Measurements from ENCODE around the gene UBQLN4.

The UBQLN4 gene

GRCh38 chr1:156009404-156009803 is 44.2 kb downstream of the UBQLN4 start:
- no peak for DNase-seq

DNA sequence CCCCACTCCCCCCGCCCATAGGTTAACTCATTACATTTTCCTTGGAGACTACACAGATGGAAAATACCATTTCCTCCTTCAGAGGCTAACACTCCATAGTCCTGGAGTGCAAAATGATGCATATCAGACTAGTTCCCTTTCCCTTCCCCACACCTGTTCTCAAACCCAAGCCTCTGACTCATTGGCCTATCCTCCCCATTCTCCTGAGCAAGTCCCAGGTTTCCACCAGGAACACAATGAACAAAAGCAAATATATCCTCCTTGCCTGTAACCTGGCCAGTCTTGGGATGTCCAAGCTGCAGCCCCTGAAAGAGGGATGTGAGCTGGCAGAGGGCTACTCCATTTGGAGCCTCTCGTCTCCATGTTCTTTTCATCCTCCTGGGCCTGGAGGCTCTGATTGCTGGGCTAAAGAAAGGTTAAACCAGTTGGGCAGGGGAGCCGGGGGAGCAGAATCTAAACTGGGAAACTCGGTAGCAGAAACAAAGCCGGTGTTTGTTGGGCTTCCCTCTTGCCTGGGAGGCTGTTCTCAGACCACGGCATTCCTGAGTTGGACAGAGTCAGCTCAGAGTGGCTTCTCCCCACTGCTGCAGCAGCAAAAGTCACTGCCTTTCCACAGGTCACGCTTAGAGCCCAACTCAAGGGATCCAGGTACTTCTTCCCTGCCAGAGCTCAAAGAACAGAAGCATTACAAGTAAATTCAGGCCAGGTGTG is 46.8 kb downstream of the UBQLN4 start:
- no peak for DNase-seq

DNA sequence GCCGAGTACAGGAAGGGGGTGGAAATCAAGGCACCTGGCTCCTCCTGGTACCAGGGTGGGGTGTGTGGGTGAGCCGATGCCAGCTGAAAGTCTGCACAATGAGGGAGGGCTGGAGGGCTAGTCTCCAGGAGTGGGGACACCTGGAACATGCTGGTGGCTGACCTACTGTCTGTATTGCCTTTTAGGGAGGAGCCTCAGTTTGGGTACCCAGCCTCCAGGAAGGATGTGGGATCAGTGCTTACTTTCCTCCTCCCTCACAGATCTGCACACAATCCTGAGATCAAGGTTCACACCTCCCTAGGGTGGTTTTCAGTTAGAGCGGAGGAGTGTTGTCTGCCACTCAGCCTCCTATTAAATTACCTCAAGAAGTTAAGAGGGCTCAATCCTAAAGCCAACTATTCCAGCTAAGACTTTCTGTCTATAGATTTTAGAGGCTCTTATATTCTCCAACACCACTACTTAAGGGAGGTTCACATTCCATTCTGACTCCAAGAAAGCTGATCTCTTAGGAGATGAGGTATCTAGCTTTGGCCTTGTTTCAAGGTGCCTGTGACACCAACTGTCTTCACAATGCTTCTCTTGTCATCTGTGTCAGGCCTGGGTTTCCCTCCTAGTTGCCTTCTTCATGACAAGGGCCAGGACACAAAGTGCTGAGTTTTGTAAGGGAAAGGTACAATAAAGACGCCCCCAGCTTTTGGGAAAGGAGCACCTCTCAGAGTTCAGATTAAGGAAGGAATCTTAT is 48.6 kb downstream of the UBQLN4 start:
- peak; percentile 26 for DNase-seq

DNA sequence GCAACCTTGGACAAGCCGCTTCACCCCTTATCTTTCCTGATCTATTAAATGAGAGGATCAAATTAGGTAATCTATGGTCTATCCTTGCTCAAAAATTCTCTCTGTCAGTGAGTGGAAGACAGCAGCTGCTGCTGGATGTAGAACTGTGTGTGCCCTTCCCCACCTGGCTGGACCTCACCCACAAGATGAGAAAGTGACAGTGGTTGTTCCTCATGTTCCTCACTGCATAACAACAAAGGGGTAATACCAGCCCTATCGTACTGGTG is 49.7 kb downstream of the UBQLN4 start:
- no peak for DNase-seq

DNA sequence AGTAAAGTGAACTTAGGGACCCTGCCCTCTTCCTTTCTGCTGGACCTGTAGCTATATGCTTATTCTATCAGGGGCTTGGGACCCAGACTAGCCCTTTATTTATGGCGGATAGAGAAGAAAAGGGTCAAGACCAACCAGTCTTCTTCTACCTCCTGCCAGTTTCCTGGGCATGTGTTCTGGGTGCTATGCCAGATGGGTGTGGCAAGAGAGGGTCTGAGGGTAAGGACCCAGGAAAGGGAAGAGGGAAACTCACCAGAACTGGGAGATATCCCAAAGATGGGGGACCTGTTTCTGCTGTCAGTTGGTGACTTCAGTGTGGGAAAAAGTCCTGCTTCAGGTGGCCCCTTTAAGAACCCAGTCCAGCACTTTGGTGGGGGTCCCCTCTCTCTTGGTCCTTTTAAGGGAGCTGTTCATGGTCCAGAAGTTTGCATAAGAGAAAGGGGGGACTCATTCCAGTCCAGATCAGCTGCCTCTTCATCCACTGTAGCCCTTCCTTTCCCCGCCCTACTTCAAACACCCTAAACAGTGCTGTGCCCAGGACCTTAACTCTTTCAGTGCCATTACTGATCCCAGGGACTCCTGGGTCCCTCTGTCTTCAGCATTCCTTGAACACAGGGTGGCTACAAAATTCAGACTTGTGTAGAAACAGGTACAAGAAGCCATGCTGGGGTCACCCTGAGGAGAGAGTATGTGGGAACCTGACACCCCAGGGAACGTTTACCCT is 51.2 kb downstream of the UBQLN4 start:
- no peak for DNase-seq

DNA sequence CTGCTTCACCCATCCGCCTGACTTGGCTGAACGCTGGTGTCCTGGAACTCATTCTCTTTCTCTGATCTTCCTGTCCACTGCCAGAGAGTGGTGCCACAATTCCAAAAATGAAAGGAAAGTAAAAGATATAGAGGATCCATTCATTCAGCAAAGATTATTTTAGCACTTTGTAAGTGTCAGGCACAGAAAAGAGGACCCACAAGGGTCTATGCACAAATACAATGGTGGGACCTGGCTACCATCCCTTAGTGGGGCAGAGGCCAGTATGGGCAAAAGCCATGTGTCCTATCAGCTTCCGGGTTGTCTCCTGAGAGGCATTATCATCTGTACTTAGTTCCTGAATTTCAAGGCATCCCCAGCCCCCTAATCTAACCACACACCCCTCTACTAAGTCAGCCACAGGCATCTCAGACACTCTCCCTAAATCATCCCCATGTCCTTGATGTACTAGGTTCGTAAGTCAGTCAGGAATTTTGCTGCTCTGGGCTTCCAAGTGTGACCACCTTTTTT is 51.9 kb downstream of the UBQLN4 start:
- peak; percentile 17 for DNase-seq

DNA sequence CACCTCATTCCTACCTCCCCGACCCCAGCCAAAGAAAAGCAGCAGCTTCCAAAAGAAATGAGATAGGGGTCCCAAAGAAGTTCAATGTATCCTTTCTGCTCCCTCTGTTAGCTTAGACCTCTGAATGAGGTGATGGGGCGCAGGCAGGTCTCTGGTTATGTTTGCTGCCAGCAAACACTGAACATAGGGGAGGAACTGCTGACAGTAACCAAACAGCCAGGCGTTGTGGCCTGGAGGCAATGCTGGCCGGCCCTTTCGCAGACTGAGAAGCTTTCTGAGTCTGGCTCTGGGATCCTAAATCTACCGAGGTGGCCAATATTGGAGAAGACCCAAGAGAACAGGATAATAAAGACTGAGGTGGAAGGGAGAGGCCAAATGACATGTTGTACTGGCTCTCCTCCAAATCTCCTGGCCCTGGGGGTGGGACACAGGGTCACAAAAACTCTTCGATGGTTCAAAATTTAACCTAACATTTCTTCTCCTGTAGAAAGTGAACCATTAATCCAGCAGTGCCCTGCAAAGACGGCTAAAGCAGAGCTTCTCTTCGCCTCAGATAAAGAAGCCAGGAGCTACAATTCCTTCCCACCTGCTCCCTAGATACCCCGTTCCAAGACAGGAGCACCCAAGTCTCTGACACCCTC is 52.5 kb downstream of the UBQLN4 start:
- no peak for DNase-seq

DNA sequence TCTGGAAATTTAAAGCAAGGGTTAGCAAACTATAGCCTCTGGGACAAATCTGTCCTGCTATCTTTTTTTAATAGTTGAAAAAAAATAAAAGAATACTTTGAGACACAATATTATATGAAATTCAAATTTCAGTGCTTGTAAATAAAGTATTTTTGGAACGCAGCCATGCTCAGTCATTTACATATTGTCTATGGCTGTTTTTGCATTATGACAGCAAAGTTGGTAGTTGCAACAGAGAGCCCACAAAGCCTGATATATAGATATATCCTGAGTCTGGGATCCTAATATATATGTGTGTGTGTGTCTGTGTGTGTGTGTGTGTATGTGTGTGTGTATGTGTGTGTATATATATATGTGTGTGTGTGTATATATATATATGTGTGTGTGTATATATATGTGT is 53.6 kb downstream of the UBQLN4 start:
- DNase-seq: no peak

DNA sequence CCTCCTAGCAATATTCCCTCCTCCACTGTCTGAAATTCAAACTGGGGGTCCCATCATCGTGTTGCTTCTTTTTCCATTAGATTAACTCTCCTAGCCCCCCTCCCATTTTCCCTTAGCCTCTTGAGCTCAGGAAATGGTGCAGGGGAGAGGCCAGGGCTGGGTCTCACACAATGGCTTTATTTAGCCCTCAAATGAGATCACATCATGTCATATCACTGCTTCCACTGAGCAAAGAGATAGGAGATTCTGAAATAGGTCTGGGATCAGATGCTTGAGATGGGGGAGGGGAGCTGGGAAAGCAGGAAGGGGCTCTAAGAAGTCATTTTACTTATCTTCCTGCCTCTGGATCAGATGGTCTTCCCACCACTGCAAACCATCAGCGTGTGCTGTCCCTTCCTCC is 57.4 kb downstream of the UBQLN4 start:
- no peak for DNase-seq

DNA sequence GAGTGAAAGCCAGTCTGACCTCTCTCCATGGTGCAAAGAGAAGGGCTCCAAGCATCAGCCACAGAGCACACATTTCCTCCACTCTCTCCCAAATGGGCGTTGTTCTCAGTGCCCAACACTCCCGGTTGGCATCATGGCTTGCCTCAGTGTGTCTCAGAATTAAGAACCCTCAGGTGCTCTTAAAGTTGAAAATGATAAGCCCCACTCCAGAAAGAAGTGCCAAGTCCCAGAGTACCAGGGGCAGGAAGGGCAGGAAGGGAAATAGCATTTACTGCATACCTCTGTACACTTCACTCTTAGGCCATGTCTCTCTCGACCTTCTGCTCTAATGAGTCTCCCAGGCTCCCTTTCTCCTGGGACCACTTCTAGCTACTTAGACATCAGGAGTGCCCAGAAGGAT is 60.0 kb downstream of the UBQLN4 start:
- DNase-seq: no peak

GRCh38 chr1:155990005-155990739 is 63.4 kb downstream of the UBQLN4 start:
- DNase-seq: peak; percentile 18

DNA sequence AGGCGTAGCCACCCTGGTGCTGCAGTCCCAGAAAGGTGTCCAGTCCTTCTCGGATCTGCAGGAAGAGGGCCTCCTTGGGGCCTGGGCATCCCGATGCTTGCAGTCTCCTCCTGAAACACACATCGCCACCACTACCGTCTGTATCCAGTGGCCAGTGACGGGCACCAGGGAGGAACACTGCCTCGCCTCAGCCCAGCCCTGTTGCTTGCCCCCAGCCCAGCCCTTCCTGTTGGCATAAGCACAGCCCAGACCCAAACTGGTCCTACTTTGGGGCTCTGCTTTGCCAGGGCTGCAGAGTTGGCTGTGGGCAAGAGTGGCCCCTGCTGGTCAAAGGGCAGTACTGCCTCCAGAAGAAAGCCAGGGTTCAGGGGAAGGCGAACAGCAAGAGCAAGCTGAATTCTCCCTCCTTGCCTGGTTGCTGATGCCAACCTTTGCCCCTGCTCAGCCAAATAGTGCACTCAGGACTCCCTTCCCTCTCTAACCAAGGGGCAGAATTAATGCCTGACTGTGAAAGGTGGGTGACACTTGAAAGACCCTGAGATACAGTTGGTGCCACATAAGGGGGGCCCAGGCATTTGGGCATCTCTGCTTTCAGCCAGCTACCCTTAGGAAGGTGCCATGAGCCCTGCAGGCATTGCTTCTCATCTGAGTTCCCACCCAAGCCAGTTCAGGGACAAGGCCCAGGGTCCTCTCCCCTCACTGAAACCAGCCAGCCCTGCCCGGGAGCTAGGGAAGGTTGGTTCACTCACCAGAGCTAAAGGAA is 64.2 kb downstream of the UBQLN4 start:
- DNase-seq: peak; percentile 72

All from GDM1 (cell line).